ENCODE results near the gene TREML2.

GRCh38 chr6:41224800-41225199 is 23.9 kb upstream of the TREML2 start:
- TF ChIP-seq CTCF (IDR thresholded peaks at IDR 0.05; ENCODE audit: control extremely low read depth in 1 of 3, insufficient read depth in 1 of 3, low read depth in 1 of 3, low read length in 3 of 3), result no peak
- TF ChIP-seq EP300 (IDR thresholded peaks at IDR 0.05; ENCODE audit: borderline replicate concordance in 1 of 2, low read depth in 2 of 2, low read length in 2 of 2), result no peak
- TF ChIP-seq EZH2 (IDR thresholded peaks at IDR 0.05; ENCODE audit: low read depth, low read length, severe bottlenecking), result no peak
- no peak for TF ChIP-seq CREB1 (IDR thresholded peaks at IDR 0.05)
- TF ChIP-seq RFX5 (IDR thresholded peaks at IDR 0.05; ENCODE audit: borderline replicate concordance, low read depth, low read length), result no peak
- TF ChIP-seq NRF1 (IDR thresholded peaks at IDR 0.05; ENCODE audit: low read depth, low read length), result no peak
- no peak for TF ChIP-seq CHD2 (IDR thresholded peaks at IDR 0.05; ENCODE audit: low read length)
- TF ChIP-seq SP2 (IDR thresholded peaks at IDR 0.05; ENCODE audit: low read length), result no peak
- no peak for TF ChIP-seq RAD21 (IDR thresholded peaks at IDR 0.05 in 1 of 2, conservative IDR thresholded peaks at IDR 0.05 in 1 of 2; ENCODE audit: low read depth in 2 of 2, low read length in 2 of 2)
- no peak for TF ChIP-seq POLR2AphosphoS5 (IDR thresholded peaks at IDR 0.05; ENCODE audit: low read depth, low read length)
- TF ChIP-seq POLR2A (IDR thresholded peaks at IDR 0.05; ENCODE audit: control extremely low read depth in 1 of 2, low read depth in 2 of 2, low read length in 2 of 2), result no peak
- TF ChIP-seq SUZ12 (IDR thresholded peaks at IDR 0.05; ENCODE audit: low read length), result no peak
- no peak for TF ChIP-seq JUN (IDR thresholded peaks at IDR 0.05; ENCODE audit: low read depth, low read length)
